Mesendoderm (in vitro differentiated cells): ENCODE data around the gene QSOX2.

ENCODE experiments used
- DNase-seq: peaks from one replicate; pipeline ENCODE4 v3.0.0; 2013
- H2AK5ac ChIP-seq: 2 replicates; pipeline ENCODE4 v1.6.1; 2013; ENCODE audit warnings: low read length, inconsistent platforms
- H2BK120ac ChIP-seq: 2 replicates; pipeline ENCODE4 v1.6.1; 2013; ENCODE audit warnings: low read depth, mild to moderate bottlenecking, low read length, moderate library complexity, mixed read lengths
- H2BK15ac ChIP-seq: replicated peaks from 2 replicates; pipeline ENCODE4 v1.6.1; 2013; ENCODE audit warnings: low read depth, mild to moderate bottlenecking, moderate library complexity
- H2BK5ac ChIP-seq: 2 replicates; pipeline ENCODE4 v1.6.1; 2013; ENCODE audit warnings: low read length, inconsistent platforms
- H3K18ac ChIP-seq: 2 replicates; pipeline ENCODE4 v1.6.1; 2013; ENCODE audit warnings: mild to moderate bottlenecking, low read length, mixed read lengths
- H3K23ac ChIP-seq: one replicate; pipeline ENCODE4 v1.6.1; 2013; ENCODE audit warnings: low read length
- H3K27ac ChIP-seq: 2 replicates; pipeline ENCODE4 v1.5.1; 2013; ENCODE audit warnings: low read depth, mild to moderate bottlenecking, inconsistent platforms, low read length, moderate library complexity
- H3K27me3 ChIP-seq: 2 replicates; pipeline ENCODE4 v1.6.1; 2013; ENCODE audit warnings: low read length, control low read depth, mild to moderate bottlenecking, inconsistent platforms; ENCODE audit not compliant: insufficient read depth, poor library complexity
- H3K36me3 ChIP-seq: 2 replicates; pipeline ENCODE4 v1.6.1; 2013; ENCODE audit warnings: low read length, inconsistent platforms; ENCODE audit not compliant: control insufficient read depth, insufficient read depth
- H3K4ac ChIP-seq: one replicate; pipeline ENCODE4 v1.6.1; 2013; ENCODE audit warnings: low read depth, mild to moderate bottlenecking, low read length, moderate library complexity
- H3K4me1 ChIP-seq: 2 replicates; pipeline ENCODE4 v1.6.1; 2013; ENCODE audit warnings: low read depth, low read length, inconsistent platforms; ENCODE audit not compliant: control insufficient read depth
- H3K4me2 ChIP-seq: 2 replicates; pipeline ENCODE4 v1.6.1; 2013; ENCODE audit warnings: low read length
- H3K4me3 ChIP-seq: 2 replicates; pipeline ENCODE4 v1.5.1; 2013; ENCODE audit warnings: mild to moderate bottlenecking, low read length
- H3K56ac ChIP-seq: one replicate; pipeline ENCODE4 v1.6.1; 2013; ENCODE audit warnings: low read length
- H3K79me1 ChIP-seq: 2 replicates; pipeline ENCODE4 v1.6.1; 2013; ENCODE audit warnings: low read length, inconsistent platforms
- H3K79me2 ChIP-seq: 2 replicates; pipeline ENCODE4 v1.6.1; 2013; ENCODE audit warnings: mild to moderate bottlenecking, low read length; ENCODE audit not compliant: control insufficient read depth, insufficient read depth
- H3K9ac ChIP-seq: 2 replicates; pipeline ENCODE4 v1.6.1; 2013; ENCODE audit warnings: low read length, inconsistent platforms
- H4K5ac ChIP-seq: one replicate; pipeline ENCODE4 v1.6.1; 2013; ENCODE audit warnings: low read length
- H4K8ac ChIP-seq: one replicate; pipeline ENCODE4 v1.6.1; 2013; ENCODE audit warnings: low read depth, mild to moderate bottlenecking, control low read depth, low read length, moderate library complexity
- WGBS: extraction: QIAGEN DNeasy Blood & Tissue Kit; methylation state at CpG from one replicate; pipeline ENCODE4 v1.1.7; 2013; ENCODE audit warnings: low lambda C conversion rate, missing lambda C conversion rate; ENCODE audit not compliant: insufficient coverage; ENCODE audit errors: extremely low coverage; 5-methylcytosine and 5-hydroxymethylcytosine counted together

Gene QSOX2

DNA sequence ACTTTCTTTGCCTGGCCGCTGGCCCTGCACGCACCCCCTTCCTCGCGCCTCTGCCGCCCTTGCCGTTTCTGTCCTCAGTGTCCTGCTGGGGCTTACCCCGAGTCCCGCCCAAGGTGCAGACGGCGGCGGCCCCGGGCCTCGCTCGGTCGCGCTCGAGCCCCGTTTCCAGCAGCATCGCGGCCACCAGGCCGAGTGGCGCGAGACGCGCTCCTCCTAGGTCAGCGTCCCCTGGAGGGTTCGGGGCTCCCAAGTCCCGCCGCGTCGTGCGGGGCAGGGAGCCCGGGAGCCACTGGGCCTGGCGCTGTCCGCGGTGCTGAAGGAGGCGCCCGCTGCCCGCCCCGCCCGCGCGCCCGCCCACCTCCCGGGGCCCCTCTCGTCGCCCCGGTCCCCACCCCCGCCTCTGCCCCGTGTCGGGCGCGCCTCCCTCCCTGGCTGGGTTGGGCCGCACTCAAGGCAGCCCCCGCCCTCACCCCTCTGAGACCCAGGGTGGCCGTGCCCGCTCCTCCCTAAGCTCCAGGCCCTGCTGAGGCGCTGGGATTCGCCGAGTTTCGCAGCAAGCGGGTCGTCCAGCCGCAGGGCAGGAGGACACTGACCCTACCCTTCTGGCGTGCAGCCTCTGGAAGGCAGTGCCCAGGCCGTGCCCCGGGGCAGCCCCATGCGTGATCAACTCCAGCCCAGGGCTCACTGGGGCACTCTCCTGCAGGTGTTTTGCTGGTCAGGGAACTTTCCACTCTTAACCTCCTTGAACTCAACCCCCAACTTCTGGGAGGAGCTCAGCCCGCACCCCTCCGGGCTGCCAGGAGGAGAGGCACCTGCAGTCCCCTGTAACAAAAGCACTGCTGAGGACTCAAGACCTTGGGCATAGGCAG lies 40.5 kb downstream of the QSOX2 start, which contains the start of gene LHX3:
Gene LHX3 (minus strand): TSS at position 291 of the 869 bp plus-strand sequence. CDS start 116 bp downstream, at position 175.
- no peaks in the 10 kb centered on the region for H3K4me1 ChIP-seq
- H4K5ac ChIP-seq = no peak within 1 kb of the TSS
- H2AK5ac ChIP-seq = no peak within 1 kb of the TSS
- H3K27ac ChIP-seq = no peak within 1 kb of the TSS
- H3K79me1 ChIP-seq = no peaks in the 10 kb centered on the region
- DNase-seq = no peak
- H2BK5ac ChIP-seq = no peak within 1 kb of the TSS
- no peak within 1 kb of the TSS for H3K4me2 ChIP-seq
- H3K18ac ChIP-seq = no peak within 1 kb of the TSS
- no peaks in the 10 kb centered on the region for H3K79me2 ChIP-seq
- no peak within 1 kb of the TSS for H3K4me3 ChIP-seq
- WGBS = no CpG with 5 or more reads among the region's 70 CpGs
- H3K23ac ChIP-seq = no peak within 1 kb of the TSS
- no peaks in the 10 kb centered on the region for H3K36me3 ChIP-seq
- H3K4ac ChIP-seq = no peak within 1 kb of the TSS
- no peak within 1 kb of the TSS for H3K9ac ChIP-seq
- H3K56ac ChIP-seq = no peak within 1 kb of the TSS
- no peak within 1 kb of the TSS for H2BK15ac ChIP-seq
- no peak within 1 kb of the TSS for H2BK120ac ChIP-seq
- H3K27me3 ChIP-seq = peaks cover 45% of the 10 kb centered on the region
- no peak within 1 kb of the TSS for H4K8ac ChIP-seq

DNA sequence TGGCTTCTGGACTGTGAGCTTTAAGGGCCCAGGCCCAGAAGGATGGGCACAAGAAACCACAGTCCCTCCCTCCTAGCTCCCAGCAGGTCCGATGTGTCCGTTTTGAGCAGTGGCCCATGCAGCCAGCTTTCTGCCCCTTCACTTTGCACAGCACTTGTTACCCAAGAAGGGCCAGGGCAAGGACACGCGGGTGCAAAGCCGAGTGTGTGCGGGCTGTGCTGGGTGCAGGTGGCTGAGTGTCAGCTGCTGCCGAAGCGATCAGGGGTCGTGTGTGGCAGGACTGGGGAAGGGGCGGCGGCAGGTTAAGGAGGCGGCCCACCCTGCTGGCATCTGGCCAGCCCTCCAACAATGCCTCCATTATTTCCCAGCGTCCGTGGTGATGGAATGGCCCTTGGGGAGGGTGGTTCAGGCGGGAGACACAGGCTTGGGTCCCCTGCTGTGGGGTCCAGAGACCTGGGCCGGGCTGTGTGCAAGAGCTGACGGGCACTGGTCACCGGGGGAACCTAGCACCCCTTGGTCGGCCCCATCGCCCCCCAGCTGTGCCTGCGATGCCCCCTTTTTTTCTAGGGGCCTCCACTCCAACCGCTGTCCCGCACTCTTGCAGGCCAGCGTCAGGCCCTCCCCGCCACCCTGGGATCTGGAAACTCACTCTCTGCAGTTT lies 41.3 kb downstream of the QSOX2 start:
- H2BK15ac ChIP-seq = no peak overlapping the region
- no peaks in the 10 kb centered on the region for H3K79me2 ChIP-seq
- H3K4me1 ChIP-seq = no peaks in the 10 kb centered on the region
- H3K23ac ChIP-seq = no peak overlapping the region
- no peak overlapping the region for H3K4me3 ChIP-seq
- no peak overlapping the region for H3K4ac ChIP-seq
- no peak overlapping the region for H2AK5ac ChIP-seq
- WGBS = no CpG with 5 or more reads among the region's 25 CpGs
- DNase-seq = no peak
- no peak overlapping the region for H2BK120ac ChIP-seq
- H4K5ac ChIP-seq = no peak overlapping the region
- H3K27me3 ChIP-seq = peaks cover 52% of the 10 kb centered on the region
- H3K18ac ChIP-seq = no peak overlapping the region
- no peak overlapping the region for H4K8ac ChIP-seq
- H3K36me3 ChIP-seq = no peaks in the 10 kb centered on the region
- H3K9ac ChIP-seq = no peak overlapping the region
- no peak overlapping the region for H3K27ac ChIP-seq
- H3K79me1 ChIP-seq = no peaks in the 10 kb centered on the region
- H3K56ac ChIP-seq = no peak overlapping the region
- H3K4me2 ChIP-seq = no peak overlapping the region
- no peak overlapping the region for H2BK5ac ChIP-seq

DNA sequence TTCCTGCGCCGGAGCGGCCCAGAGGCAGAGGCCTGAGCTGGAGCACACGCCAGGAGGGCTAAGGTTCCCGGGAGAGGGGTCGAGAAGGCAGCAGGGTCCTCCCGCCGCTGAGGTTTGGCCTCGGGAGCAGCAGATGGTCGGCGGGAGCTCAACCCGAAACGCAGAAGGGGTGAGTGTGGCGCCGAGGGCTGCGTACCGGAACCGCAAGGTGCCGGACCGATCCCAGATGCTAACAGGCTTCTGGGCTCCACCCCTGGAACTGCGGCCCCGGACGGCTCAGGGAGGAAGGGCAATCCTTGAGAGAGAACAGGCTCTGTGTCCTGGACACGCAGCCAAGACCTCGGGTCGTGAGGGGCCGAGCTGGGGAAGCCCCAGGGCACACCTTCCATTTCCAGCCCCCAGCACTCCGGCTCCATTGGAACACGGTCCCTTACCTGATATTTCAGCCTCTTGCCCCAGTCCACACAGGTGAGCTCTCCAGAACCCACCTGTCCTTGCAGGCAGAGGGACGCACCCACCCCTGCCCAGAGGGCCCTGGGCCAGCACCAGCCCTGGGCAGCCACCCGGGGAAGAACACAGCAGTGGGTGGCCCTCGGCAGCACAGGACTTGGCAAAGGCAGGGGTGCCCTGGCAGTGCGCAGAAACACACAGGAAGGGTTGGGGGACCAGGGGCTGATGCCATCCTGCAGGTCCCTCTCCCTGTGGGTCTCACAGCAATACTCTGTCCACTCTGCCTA lies 42.0 kb downstream of the QSOX2 start:
- H2BK5ac ChIP-seq = no peak overlapping the region
- H2BK120ac ChIP-seq = no peak overlapping the region
- no peak overlapping the region for H4K8ac ChIP-seq
- no peak overlapping the region for H3K4me3 ChIP-seq
- no peaks in the 10 kb centered on the region for H3K4me1 ChIP-seq
- H2BK15ac ChIP-seq = no peak overlapping the region
- H3K27me3 ChIP-seq = peaks cover 54% of the 10 kb centered on the region
- no peaks in the 10 kb centered on the region for H3K36me3 ChIP-seq
- H3K79me1 ChIP-seq = no peaks in the 10 kb centered on the region
- H3K9ac ChIP-seq = no peak overlapping the region
- no peak overlapping the region for H3K18ac ChIP-seq
- DNase-seq = no peak
- no peak overlapping the region for H4K5ac ChIP-seq
- H3K23ac ChIP-seq = no peak overlapping the region
- no peak overlapping the region for H3K4me2 ChIP-seq
- H2AK5ac ChIP-seq = no peak overlapping the region
- no peaks in the 10 kb centered on the region for H3K79me2 ChIP-seq
- WGBS = no CpG with 5 or more reads among the region's 33 CpGs
- no peak overlapping the region for H3K56ac ChIP-seq
- H3K4ac ChIP-seq = no peak overlapping the region
- no peak overlapping the region for H3K27ac ChIP-seq

DNA sequence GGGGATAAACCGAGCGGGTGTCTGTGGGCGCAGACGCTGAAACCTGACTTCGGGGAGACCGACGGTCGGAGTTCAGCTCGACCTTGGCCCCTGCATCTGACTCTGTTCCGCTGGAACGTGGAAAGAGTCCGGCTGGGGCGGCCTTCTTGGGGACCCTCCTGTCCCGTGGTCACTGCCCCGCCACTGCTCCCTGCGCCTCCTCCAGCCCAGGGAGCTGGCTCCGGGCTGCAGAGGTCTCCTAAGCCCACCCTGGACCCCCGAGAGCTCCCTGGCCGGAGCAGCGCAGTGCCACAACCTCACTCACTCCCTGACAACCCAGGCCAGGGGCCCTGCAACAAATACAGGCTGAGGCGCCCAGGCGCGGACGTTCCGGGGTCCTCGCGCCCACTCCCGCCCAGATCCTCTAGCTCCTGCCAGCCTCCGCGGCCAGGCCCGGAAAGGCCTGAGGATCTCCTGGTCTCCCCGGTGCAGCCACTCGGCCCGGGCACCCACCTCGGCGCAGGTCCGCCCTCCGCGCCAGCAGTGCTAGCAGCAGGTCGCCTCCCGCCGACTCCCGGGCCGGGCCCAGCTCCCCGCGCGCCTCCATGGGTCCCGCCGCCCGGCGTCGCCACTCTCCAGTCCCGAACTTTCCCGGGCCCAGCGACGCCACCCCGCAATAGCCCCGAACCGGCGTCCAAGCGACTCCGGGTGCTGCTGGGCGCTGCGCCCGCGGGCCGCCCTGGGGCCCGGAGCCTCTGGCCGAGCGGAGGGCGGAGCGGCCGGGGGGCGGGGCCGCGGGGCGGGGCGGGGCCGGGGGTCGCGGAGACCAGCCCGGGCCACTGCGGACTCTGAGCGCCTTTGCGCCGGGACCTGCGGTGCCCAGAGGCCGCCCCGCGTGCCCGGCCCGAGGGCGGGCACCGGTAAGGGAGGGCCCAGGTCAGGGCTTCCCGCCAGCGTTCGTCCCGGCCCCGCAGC lies 42.9 kb downstream of the QSOX2 start:
- Histone ChIP-seq H2BK5ac (no peak overlapping the region), H3K36me3 (no peaks in the 10 kb centered on the region), H3K23ac (no peak overlapping the region), H3K27me3 (peaks cover 62% of the 10 kb centered on the region), H4K5ac (no peak overlapping the region), H3K79me1 (no peaks in the 10 kb centered on the region), H3K27ac (no peak overlapping the region), H2BK120ac (no peak overlapping the region), H3K4me1 (no peaks in the 10 kb centered on the region), H3K56ac (no peak overlapping the region), H3K9ac (no peak overlapping the region), H3K79me2 (no peaks in the 10 kb centered on the region), H4K8ac (no peak overlapping the region), H3K4me3 (no peak overlapping the region), H3K4ac (no peak overlapping the region), H2AK5ac (no peak overlapping the region), H3K18ac (no peak overlapping the region), H3K4me2 (no peak overlapping the region), H2BK15ac (no peak overlapping the region)
- no CpG with 5 or more reads among the region's 99 CpGs for WGBS
- DNase-seq = no peak
